CD1c-positive myeloid dendritic cell (primary cell): ENCODE data around the gene BNIP1.

Source experiments
- DNase-seq: peaks from one replicate; pipeline ENCODE4 v3.0.0-alpha.2; 2016; ENCODE audit errors: extremely low spot score

Gene BNIP1

DNA sequence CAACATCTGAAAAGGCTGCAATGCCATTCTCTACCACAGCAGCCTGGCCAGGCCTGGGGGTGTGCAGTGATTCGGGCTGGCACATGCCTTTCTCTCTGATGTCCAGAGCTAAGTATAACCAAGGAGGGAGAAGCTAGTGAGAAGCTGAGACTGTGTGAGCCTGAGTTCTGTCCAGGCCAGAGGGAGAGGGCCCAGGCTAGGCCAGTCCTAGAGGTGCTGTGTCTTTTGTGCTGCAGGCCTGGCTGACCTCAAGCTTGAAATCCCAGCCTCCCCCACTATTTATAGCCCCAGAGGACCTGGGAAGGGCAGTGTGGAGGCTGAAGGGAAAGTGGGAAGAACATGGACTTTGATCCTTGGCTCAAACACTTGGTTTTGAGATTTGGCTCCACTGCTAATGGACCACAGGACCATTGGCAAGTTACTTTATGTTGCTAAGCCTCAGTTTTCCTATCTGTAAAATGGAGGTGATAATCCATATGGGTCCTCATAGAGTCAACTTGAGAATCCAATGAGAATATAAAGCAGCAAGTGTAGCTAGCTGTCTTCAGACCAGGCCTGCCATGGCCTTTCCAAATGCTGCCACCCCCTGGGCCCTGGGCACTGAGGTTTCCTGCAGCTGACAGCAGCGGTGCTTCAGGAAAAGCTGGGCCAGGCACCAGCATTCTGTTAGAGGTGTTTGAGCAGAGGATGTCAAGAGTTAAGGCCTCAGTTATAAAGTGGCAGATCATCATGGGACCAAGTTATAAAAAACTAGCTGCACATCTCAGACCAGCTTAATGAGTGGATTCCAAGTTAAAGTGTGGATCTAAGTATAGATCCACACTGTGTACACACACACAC is 21.1 kb downstream of the BNIP1 start:
- DNase-seq, result no peak

DNA sequence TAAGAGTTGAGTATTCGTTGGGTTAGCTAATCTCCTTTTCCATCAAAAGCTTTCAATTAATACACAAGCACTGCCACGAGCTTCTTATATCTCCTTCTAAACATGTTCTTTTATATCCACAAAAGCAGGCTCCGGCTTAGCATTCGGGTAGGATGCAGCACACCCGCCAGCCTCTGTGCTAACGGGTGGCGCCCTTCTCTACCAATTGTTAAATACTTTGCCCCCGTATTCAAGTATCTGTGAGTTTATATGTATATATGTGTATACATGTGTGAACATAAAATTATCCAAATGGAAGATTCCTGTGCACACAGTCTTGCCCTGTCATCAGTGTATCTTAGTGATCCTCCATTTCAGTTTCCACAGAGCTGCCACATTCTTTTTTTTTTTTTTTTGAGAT is 27.8 kb downstream of the BNIP1 start:
- no peak for DNase-seq

DNA sequence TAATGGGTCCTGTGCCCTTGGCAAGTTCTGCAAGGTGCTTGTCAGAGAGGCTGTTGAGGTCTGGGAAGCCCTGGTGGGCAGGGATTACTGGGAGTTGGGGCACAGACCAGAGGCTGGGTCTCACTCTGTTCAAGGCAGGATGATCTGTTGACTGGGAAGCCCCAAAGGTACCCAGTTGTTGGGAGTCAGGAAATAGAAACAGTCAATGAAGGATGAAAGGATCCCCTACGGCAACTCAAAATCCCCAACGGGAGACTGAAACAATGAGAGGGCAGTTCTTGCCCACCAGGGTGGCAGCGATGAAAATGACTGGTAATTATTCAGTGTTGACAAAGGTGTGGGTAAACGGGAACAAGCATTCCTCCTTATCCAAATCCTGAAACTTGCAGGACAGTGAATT is 31.2 kb downstream of the BNIP1 start:
- no peak for DNase-seq

DNA sequence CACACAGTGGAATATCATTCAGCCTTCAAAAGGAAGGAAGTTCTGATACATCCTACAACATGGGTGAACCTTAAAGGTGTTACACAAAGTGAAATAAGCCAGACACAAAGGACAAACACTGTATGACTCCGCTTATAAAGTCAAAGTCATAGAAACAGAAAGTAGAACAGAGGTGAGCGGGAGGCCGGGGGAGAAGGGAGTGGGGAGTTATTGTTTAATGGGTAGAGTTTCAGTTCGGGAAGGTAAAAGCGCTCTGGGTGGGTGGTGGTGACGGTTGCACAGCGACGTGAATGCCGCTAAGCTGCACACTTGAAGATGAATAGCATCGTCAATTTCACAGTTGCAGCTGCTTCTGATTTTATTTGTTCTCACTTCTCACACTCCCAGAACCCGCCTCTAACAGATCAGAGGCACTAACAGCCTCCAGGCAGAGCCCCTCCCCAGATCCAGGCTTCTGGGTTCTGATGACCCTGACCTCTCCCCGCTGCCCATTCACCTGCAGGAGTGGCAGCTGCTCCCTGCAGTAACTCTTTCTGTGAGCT is 34.1 kb downstream of the BNIP1 start:
- DNase-seq, result no peak

DNA sequence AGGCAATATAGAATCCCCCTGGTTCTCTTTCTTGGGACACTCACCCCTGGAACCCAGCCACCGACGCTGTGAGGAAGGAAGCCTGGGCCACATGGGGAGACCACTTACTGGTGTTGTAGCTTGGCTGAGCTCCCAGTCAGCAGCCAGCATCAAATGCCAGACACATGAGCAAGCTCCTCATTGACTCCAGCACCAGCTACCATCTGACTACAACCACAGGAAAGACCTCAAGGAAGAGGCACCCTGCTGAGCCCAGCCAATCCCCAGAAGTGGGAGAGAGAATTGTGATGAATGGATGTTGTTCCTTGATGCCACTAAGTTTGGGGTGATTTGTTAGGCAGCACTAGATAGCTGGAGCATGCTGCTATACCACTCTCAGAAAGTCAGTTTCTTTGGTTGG is 36.0 kb downstream of the BNIP1 start:
- DNase-seq, result no peak

DNA sequence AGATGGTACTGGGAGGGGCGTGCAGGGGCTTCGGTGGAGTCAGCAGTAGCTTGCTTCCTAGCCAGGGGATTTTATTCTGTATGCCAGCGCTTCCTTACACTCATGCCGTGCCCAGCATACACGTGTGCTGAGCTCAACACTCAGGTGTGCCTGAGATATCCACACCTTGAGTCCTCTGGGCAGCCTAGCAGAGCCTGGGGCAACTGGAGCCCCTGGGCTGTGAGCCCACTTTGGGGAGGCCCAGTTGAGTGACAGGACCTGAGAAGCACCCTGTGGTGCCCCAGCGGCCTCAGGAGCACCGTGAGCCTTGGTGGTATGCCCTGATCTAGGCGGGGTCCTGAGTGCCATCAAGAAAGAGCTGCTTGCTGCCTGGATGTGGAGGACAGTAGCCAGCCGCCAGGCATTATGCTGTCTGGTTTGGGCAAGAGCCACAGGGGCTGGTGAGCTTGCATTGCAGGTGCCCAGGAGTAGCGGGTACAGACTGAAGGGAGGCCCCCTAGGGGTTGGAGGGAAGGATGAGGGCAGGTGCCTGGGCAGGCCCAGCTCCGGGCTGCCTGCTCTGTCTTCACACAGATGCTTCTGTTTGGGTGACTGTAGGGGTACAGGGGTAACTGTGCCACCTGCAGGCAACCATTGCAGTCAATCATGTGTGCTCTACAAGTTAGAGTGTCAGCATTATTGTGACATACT is 42.9 kb downstream of the BNIP1 start:
- DNase-seq, result no peak

DNA sequence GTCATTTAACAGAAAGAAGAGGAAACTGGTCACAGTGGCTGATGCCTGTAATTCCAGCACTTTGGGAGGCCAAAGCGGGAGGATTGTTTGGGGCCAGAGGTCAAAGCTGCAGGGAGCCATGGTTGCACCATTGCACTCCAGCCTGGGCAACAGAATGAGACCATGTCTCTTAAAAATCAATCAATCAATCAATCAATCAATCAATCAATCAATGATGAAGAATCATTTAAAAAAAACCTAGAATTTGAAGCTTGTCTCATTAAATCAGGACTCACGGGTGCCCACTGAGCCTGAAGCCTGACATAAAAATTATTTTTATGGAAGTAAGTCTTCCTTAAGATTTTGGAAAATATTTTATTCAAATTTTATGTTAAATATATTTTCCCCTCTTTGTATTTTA is 43.9 kb downstream of the BNIP1 start:
- no peak for DNase-seq

DNA sequence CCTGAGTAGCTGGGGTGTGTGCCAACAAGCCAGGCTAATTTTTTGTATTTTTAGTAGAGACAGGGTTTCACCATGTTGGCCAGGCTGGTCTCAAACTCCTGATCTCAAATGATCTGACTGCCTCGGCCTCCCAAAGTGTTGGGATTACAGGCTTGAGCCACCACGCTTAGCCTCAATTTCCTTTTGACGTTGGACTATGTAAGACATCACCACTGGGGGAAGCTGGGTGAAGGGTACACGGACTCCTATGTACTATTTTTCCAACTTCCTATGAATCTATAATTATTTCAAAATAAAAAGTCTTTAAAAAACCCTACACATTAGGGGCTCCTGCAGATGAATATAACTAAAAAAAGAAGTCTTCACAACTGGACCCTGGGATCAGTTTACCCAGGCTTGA is 46.7 kb downstream of the BNIP1 start:
- no peak for DNase-seq

DNA sequence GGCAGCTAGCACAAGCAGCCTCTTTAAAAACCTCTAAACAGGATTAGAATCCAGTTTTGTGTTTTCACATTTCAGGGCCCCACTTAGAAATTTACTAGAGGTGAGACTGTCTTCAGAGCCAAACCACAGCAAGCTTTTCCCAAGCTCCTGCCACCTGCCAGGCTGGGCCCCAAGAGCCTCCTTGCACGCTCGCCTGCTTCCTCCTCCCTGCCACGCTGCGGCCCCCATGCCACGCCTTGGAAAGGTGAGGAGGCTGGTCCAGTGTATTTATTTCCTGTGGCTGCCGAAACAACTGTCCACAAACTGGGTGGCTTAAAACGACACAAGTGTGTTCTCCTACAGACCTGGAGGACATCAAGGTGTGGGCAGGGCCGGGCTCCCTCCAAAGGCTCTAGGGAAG is 47.2 kb downstream of the BNIP1 start:
- DNase-seq, result no peak

DNA sequence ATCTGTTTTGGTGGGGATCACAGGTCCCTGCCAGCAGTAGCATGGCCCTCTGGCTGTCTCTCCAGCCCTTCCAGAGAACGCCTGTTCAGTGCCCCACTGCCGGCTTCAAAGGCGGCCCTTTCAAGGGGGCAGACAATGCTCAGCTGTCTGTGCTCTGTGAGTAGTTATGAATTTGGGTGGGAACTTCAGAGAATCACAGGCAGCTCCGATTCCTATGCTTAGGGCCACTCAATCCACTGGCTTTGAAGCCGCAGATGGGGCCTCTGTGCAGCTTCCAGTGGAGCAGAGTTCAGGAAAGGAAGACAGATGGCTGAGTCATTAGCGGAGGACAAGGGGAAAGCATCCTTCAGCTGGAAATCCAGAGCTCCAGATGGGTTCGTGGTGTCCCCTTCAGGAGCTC is 48.2 kb downstream of the BNIP1 start:
- DNase-seq, result no peak

DNA sequence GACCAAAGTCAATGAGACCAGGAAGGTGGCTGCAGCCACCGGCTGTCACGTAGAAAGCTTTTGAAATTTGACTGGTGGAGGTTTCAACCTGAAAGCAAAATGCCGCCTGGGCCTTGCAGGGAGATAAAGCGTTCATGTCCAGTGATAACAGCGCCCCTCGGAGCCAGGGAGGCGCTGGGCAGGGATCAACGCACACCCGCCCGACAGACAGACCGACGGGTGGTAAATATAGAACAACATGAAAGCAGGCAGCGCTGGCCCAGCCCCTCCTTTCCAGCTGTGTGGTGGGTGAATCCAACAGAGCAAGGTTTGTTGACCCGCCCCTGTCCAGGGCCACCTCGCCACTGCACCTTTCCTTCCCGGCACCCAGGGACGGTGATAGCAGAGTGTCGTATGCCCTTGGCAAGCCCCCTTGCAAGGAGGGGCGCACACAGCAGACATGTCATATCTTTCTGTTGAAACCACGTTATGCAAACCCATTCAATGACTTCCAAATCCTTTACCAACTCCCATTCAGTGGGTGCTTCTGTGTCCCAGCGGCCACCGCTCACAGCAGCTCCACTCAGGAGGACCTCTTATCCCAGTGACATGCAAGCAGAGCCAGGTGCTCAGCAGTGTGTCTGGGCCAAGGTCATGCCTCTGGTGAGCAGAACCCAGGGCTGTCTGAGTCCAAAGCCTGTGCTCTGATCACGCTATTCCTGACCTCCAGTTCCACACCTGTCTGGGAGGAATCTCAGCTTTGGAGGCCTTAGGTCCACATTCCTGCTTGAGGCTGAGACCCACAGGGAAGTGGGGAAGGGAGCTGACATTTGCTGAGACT is 52.0 kb downstream of the BNIP1 start:
- no peak for DNase-seq

DNA sequence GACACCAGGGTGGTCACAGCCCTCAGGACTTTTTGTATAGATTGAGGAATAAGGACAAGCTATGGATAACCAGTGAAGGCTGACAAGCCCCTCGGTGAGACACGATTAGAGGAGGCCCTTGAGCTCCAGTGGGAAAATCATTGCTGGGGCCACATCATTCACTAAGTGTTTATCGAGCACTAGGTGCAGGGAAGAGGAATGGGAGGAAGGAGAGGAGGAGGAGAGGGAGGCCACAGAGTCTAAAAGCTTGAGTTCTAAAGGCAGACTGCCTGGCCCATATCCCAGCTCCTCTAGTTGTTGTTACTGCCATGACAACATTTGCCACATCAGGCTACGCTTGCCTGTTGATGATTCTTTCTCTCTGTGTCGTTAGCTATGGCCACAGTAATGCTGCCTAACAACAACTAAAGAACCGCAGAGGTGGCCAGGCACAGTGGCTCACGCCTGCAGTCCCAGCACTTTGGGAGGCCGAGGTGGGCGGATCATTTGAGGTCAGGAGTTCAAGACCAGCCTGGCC is 53.1 kb downstream of the BNIP1 start:
- no peak for DNase-seq

DNA sequence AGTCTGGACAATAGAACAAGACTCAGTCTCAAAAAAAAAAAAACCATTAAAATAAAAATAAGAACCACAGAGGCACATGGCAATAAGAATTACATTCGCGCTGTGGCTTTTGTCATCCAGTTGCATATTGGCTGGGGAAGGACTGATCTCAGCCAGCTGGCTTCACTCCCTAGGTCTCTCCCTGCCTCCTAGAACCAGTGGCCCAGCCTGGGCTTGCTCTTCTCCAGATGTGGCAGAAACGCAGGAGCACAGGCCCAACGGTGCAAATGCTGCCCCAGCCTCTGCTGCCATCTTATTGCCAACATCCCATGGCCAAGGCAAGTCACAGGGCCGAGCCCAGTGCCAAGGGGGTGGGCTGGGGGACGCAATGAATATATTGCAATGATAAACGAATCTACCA is 53.7 kb downstream of the BNIP1 start:
- DNase-seq, result no peak

DNA sequence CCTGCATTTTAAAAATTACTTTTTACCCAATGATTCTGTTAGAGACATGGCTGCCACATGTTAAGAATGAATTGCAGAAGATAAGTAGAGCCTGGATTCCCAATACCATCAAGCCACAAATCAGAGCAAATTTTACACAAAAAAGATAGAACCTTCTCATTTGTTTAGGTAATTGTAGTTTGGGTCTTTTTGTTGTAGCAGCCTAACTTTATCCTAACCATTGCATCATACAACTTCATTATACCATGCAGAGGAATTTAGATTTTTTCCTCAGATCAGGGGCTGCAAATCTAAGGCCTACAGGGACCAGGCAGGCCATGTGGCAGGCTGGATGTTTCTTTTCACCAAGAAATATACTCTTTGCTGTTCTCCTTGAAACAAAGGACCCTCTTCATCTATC is 56.0 kb downstream of the BNIP1 start:
- no peak for DNase-seq

DNA sequence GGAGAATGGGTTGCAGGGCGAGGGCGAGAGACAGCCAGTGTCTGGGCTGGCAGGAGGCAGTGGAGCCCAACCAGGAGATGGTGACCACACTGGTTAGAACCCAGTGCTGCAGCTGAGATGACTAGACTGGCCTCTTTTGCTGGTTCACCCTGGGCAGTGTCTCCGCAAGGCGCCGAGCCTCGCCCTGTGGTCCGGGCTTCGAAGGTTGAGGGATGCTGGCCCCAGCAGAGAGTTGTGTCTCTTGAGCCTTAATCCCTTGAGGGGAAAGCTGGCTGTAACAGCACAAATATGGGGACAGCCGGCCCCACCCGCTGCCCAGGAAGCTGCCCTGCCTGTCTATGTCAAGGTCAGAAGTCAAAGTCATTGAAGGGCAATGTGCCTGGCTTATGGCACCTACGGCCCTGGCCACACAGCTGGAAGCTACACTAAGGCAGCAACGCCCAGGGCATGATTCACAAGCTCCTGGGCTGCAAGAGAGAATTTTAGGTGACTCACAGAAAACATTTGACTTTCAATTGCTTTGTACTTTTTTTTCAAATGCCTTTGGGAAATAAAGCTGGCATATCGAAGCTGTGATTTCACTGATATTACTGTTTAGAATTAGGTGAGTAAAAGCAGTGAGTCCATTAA is 57.4 kb downstream of the BNIP1 start:
- DNase-seq, result no peak

DNA sequence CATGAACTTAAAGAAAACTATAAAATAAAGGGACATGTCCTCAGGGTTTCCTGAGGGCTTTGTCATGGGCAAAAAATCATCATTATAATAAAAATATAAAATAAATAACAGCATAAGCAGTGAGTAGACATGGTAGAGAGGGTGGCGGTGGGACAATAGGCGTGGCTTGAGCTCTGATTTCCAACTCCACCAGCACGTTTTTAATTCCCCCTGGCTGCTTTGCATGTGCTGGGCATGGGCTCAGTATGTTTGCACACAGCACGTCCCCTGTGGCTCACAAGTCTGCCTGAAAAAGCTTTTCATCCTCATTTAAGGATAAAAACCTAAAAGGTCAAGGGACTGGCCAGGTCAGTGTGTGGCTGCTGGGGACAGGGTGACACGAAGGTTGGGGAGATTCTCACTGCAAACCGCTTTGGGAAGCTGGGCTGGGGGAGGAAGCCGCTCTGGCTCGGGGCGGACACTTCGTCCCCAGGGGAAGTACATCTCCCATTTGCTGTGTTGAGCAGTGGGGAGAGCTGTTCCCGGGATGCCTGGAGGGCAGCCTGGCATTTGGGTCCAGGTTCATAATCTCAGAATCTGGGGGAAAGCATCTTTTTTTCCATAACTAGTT is 58.0 kb downstream of the BNIP1 start:
- no peak for DNase-seq

DNA sequence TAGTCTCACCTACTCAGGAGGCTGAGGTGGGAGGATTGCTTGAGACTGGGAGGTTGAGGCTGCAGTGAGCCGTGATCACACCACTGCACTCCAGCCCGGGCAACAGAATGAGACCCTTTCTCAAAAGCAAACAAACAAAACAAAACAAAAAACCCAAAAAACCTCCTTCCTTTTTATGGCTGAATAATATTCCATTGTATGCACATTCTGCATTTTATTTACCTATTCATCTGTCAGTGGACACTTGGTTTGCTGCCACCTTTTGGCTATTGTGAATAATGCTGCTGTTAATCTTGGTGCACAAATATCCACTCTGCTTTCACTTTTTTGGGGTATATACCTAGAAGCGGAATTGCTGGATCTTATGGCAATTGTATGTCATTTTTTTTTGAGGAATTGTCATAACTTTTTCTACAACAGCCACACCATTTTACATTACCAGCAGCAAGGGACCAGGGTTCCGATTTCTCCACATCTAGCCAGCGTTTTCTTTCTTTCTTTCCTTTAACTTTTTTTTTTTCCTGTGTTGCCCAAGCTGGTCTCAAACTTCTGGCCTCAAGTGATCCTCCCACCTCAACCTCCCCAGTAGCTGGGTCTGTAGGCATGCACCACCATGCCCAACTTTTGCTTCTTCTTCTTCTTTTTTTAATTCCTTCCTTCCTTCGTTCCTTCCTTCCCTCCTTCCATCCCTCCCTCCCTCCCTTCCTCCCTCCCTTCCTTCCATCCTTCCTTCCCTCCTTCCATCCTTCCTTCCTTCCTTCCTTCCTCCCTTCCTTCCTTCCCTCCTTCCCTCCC is 60.1 kb downstream of the BNIP1 start:
- DNase-seq, result peak; percentile 55

DNA sequence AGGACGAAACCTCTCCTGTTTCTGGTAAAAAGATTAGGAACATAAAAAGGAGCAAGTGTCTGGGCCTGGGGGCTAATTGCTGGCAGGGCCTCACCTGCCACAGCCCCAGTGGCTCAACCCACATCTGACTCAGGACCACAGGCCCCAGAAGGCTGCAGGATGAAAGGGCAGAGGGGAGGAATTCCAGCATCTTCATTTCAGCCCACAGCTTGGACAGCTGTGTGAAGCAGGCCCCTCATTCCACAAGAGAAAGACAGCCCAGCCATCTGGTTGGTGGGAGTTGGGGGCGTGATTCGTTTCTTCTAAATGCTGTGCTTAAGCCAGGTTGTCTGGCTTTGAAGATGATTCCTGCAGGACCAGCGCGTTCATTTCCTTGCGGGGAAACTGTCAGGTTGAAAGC is 61.6 kb downstream of the BNIP1 start:
- no peak for DNase-seq

DNA sequence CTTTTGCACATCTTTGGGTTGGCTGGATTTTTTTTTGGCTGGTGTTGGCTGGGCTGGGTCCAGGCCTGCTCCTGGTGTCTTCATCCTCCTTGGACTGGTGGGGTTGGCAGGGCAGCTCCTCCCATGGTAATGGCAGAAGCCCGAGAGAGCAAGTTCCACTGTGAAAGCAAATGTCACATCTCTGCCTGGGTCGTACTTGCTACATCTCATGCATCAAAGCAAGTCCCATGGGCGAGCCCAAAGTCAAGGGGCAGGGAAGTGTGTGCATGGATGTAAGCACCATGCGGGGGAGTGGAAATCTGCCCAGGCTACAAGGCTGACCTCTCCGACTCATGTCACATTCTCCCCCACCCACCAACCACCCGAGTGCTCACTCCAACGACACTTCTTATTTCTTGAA is 64.0 kb downstream of the BNIP1 start:
- DNase-seq, result no peak

DNA sequence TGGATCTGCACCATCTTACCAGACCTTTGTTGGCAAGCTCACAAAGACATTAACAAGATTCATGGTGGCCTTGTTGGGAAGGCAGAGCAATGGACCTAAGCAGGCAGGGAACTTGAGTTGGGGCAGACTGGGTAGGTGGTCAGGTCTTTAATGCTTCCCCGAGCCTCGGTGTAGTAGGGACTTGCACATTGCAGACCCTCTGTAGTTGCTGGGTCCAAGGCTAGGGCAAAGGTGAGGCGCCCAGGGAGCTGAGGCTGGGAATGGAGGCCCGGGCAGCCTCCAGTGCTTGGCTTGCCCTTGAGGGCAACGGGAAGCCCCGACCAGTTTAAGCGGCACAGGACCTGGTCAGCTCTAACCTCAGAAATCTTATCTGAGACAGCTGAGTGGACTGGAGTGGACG is 66.5 kb downstream of the BNIP1 start:
- DNase-seq, result no peak
